DND-41 (cell line): ENCODE data around the gene WDR88.

Experiments used
- ATAC-seq: fragments of 200-7000 bp; cut with Tn5 transposase; 3 replicates; pipeline ENCODE4 v1.9.1; 2021; ENCODE audit warnings: low read depth; ENCODE audit not compliant: insufficient read depth
- DNase-seq: peaks from one replicate; pipeline ENCODE4 v3.0.0-alpha.2; 2020
- H2AFZ ChIP-seq: 2 replicates; pipeline ENCODE4 v1.6.0; 2012; ENCODE audit warnings: low read depth, low read length
- H3K27ac ChIP-seq: 2 replicates; pipeline ENCODE4 v1.5.1; 2012; ENCODE audit warnings: low read length, inconsistent platforms
- H3K27me3 ChIP-seq: fragments of 200-600 bp; sonication (generic); 2 replicates; pipeline ENCODE4 v1.6.0; 2012; ENCODE audit warnings: low read length, mild to moderate bottlenecking, inconsistent platforms; ENCODE audit not compliant: insufficient read depth, poor library complexity
- H3K36me3 ChIP-seq: 2 replicates; pipeline ENCODE4 v1.5.1; 2012; ENCODE audit warnings: low read length, inconsistent platforms; ENCODE audit not compliant: insufficient read depth
- H3K4me1 ChIP-seq: 2 replicates; pipeline ENCODE4 v1.5.1; 2012; ENCODE audit warnings: mild to moderate bottlenecking, low read length; ENCODE audit not compliant: insufficient read depth
- H3K4me2 ChIP-seq: 2 replicates; pipeline ENCODE4 v1.6.0; 2012; ENCODE audit warnings: mild to moderate bottlenecking, moderate library complexity, low read length, inconsistent platforms; ENCODE audit not compliant: insufficient read depth
- H3K4me3 ChIP-seq, 2 experiments: fragments of 200-600 bp in 1 of 2; shearing (Covaris generic) in 1 of 2; 2 replicates each; pipeline ENCODE4 v1.5.1; 2012 to 2016; ENCODE audit warnings: inconsistent platforms in 2 of 2, low read length in 2 of 2, mild to moderate bottlenecking in 2 of 2, low read depth in 1 of 2, moderate library complexity in 1 of 2
- H3K79me2 ChIP-seq: 2 replicates; pipeline ENCODE4 v1.6.0; 2012; ENCODE audit warnings: low read length, inconsistent platforms; ENCODE audit not compliant: insufficient read depth
- H3K9ac ChIP-seq: 2 replicates; pipeline ENCODE4 v1.6.0; 2012; ENCODE audit warnings: low read depth, mild to moderate bottlenecking, inconsistent platforms, low read length, moderate library complexity
- H3K9me3 ChIP-seq: 2 replicates; pipeline ENCODE4 v1.5.1; 2012; ENCODE audit warnings: low read length, moderate library complexity, mild to moderate bottlenecking, inconsistent platforms; ENCODE audit not compliant: insufficient read depth, severe bottlenecking
- H4K20me1 ChIP-seq: 2 replicates; pipeline ENCODE4 v1.6.0; 2012; ENCODE audit warnings: low read length; ENCODE audit not compliant: insufficient read depth
- CTCF ChIP-seq: IDR thresholded peaks from 2 replicates; pipeline ENCODE4 v1.5.1; 2012; ENCODE audit warnings: borderline replicate concordance, low read length, moderate library complexity, mild to moderate bottlenecking; ENCODE audit not compliant: poor library complexity, severe bottlenecking; ENCODE audit errors: extremely low read depth
- EZH2 ChIP-seq: IDR thresholded peaks from 3 replicates; pipeline ENCODE4 v1.6.1; 2012; ENCODE audit warnings: borderline replicate concordance, low read depth, mild to moderate bottlenecking, moderate library complexity, low read length, inconsistent platforms; ENCODE audit not compliant: severe bottlenecking

Gene WDR88

GRCh38 chr19:33174186-33174585 is 42.3 kb downstream of the WDR88 start:
- Histone ChIP-seq H3K9me3 (no peaks in the 10 kb centered on the region), H3K27ac (no peak overlapping the region), H4K20me1 (no peaks in the 10 kb centered on the region), H3K4me2 (peak overlapping the region; percentile 20; the same call in 1 of the 2 replicates), H3K4me3 (no peak overlapping the region), H3K36me3 (no peaks in the 10 kb centered on the region; the same call in 1 of the 2 replicates), H2AFZ (no peak overlapping the region), H3K79me2 (peaks cover 10% of the 10 kb centered on the region), H3K27me3 (no peaks in the 10 kb centered on the region), H3K9ac (no peak overlapping the region), H3K4me1 (peaks cover 41% of the 10 kb centered on the region)
- DNase-seq (no peak), ATAC-seq (no peak)
- no peak for TF ChIP-seq CTCF
- TF ChIP-seq EZH2, result no peak

GRCh38 chr19:33175156-33175782 is 43.4 kb downstream of the WDR88 start:
- peak overlapping the region; percentile 89 for H3K4me2 ChIP-seq
- H3K9me3 ChIP-seq, result no peaks in the 10 kb centered on the region
- peaks cover 41% of the 10 kb centered on the region for H3K4me1 ChIP-seq
- peak overlapping the region; percentile 98; the same call in 1 of the 2 replicates for H3K9ac ChIP-seq
- DNase-seq, result no peak
- no peaks in the 10 kb centered on the region for H3K27me3 ChIP-seq
- no peak for TF ChIP-seq CTCF
- TF ChIP-seq EZH2, result no peak
- no peak for ATAC-seq
- no peak overlapping the region for H2AFZ ChIP-seq
- no peaks in the 10 kb centered on the region for H4K20me1 ChIP-seq
- no peak overlapping the region for H3K27ac ChIP-seq
- H3K79me2 ChIP-seq, result peaks cover 10% of the 10 kb centered on the region
- peak overlapping the region in 1 of 2 experiments; percentile 88; a peak in 2 of 4 replicates for H3K4me3 ChIP-seq
- H3K36me3 ChIP-seq, result no peaks in the 10 kb centered on the region; the same call in 1 of the 2 replicates

- Histone ChIP-seq H3K9ac (peak overlapping the region; percentile 98), H3K4me2 (peak overlapping the region; percentile 89), H3K9me3 (no peaks in the 10 kb centered on the region), H3K36me3 (no peaks in the 10 kb centered on the region; the same call in 1 of the 2 replicates), H2AFZ (peak overlapping the region; percentile 95), H3K4me3 (peak overlapping the region; percentile 65 to 88), H3K4me1 (peaks cover 41% of the 10 kb centered on the region), H3K27ac (peak overlapping the region; percentile 92), H3K79me2 (peaks cover 10% of the 10 kb centered on the region), H3K27me3 (no peaks in the 10 kb centered on the region), H4K20me1 (no peaks in the 10 kb centered on the region)
- no peak for ATAC-seq
- peak; percentile 23 for TF ChIP-seq CTCF
- no peak for TF ChIP-seq EZH2
- DNase-seq, result peak; percentile 37
Observed at GRCh38 chr19:33175886-33176669, 44.2 kb downstream of the WDR88 start.
